Aorta (tissue), 5 donors: ENCODE measurements around the gene PTRHD1. TPM values are rescaled to one million over a fixed set of nuclear protein-coding genes. Genes with fewer than 3 reads are reported as not detected.
"Not testable (repeated sequence)": the region's sequence is repeated elsewhere in the genome, so short reads cannot be mapped to it uniquely, and the experiment has no call there.

Experiments used
- ATAC-seq: fragments of 200-7000 bp; cut with Tn5 transposase; one replicate; pipeline ENCODE4 v1.9.1; 2022; ENCODE audit warnings: moderate library complexity; ENCODE audit not compliant: low FRiP score
- DNase-seq, 2 donors: peaks; one replicate each; pipeline ENCODE4 v3.0.0-alpha.2; 2020
- H3K27ac ChIP-seq, 2 donors: one replicate each; pipeline ENCODE4 v1.5.1; 2013; ENCODE audit warnings: low read length in 2 of 2, mild to moderate bottlenecking in 2 of 2, moderate library complexity in 2 of 2, control low read depth in 1 of 2, inconsistent platforms in 1 of 2, low read depth in 1 of 2
- H3K27me3 ChIP-seq, 2 donors: one replicate each; pipeline ENCODE4 v1.6.1; 2013; ENCODE audit warnings: control low read depth in 1 of 2, low read length in 1 of 2, mild to moderate bottlenecking in 1 of 2, moderate library complexity in 1 of 2; ENCODE audit not compliant: insufficient read depth in 2 of 2, control insufficient read depth in 1 of 2
- H3K36me3 ChIP-seq, 2 donors: one replicate each; pipeline ENCODE4 v1.6.1; 2013; ENCODE audit warnings: control low read depth in 1 of 2, low read length in 1 of 2, mild to moderate bottlenecking in 1 of 2; ENCODE audit not compliant: insufficient read depth in 2 of 2, control insufficient read depth in 1 of 2
- H3K4me1 ChIP-seq, 2 donors: one replicate each; pipeline ENCODE4 v1.6.1; 2013; ENCODE audit warnings: low read length in 2 of 2, control low read depth in 1 of 2, mild to moderate bottlenecking in 1 of 2, moderate library complexity in 1 of 2; ENCODE audit not compliant: insufficient read depth in 2 of 2, control insufficient read depth in 1 of 2
- H3K4me3 ChIP-seq, 2 donors: one replicate each; pipeline ENCODE4 v1.5.1; 2013; ENCODE audit warnings: low read length in 2 of 2, control low read depth in 1 of 2, mild to moderate bottlenecking in 1 of 2
- H3K9me3 ChIP-seq: one replicate; pipeline ENCODE4 v1.6.1; 2013; ENCODE audit warnings: mild to moderate bottlenecking, low read length; ENCODE audit not compliant: control insufficient read depth
- WGBS, 2 donors: extraction: QIAGEN DNeasy Blood & Tissue Kit; methylation state at CpG; one replicate each; pipeline ENCODE4 v1.1.7; 2013; 5-methylcytosine and 5-hydroxymethylcytosine counted together
- intact Hi-C, 2 donors: fragments of 100-400 bp; cut with DNase I; formaldehyde crosslinking; loops; one replicate each; pipeline versions ENCODE4 v1.14.2 to v1.15.0; 2022
- polyA plus RNA-seq, 2 donors: library from polyadenylated mRNA; stranded (reverse); fragments of 200-250 nt; gene quantifications; one replicate each; pipeline ENCODE4 v1.2.3, GENCODE V29; 2013
- total RNA-seq, 2 donors: library from RNA; stranded (reverse); fragmentation: NEBNext Ultra II Directional; extraction: Animal tissue kit (Norgen Biotek cat#: 25700); gene quantifications; one replicate each; pipeline ENCODE4 v1.2.1, GENCODE V29; 2021
- donor health status: healthy with polysubstance abuse.
- donor health status: Bipolar disorder and iron deficiency.
- donor health status: DM: no; HTN: no; CAD: no.
- donor health status: DM: no; HTN: no; CAD: no.
- donor health status: DM: yes; HTN: yes; CAD: no.

PTRHD1 gene
- total and polyA plus RNA-seq, 4 donors, result 8.5 to 19.2 (median 17.3) TPM

DNA sequence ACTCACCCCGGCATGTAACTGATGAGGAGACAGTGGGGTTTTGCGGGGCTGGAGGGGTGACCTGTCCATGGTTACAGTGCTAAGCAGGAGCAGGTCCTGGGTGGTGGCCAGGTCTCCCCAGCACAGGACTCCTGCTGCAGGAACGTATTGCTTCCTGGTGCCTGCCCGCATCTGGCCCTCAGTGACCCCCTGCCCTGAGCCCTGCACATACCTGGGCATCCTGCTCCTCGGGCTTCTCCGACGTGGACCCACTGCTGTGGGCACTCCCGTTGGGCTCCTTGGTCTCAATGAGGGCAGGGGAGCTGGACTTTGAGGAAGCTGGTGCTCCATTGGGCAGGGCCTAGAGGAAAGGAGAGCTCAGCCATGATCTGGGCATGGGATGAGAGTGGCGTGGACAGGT is 43.5 kb upstream of the PTRHD1 start:
- DNase-seq (peak in 1 of 2 donors; percentile 67), ATAC-seq (no peak)
- H3K4me3 ChIP-seq, result no peak overlapping the region
- no peaks in the 10 kb centered on the region for H3K27me3 ChIP-seq
- H3K9me3 ChIP-seq, result no peaks in the 10 kb centered on the region
- H3K4me1 ChIP-seq, result no peaks in the 10 kb centered on the region
- H3K36me3 ChIP-seq, result peaks cover 0 to 1% of the 10 kb centered on the region in 2 donors
- H3K27ac ChIP-seq, result no peak overlapping the region
- 92 to 93% methylated on average over 9 of the region's 9 CpGs for WGBS, 2 donors
- intact Hi-C loops, result no loop called here

DNA sequence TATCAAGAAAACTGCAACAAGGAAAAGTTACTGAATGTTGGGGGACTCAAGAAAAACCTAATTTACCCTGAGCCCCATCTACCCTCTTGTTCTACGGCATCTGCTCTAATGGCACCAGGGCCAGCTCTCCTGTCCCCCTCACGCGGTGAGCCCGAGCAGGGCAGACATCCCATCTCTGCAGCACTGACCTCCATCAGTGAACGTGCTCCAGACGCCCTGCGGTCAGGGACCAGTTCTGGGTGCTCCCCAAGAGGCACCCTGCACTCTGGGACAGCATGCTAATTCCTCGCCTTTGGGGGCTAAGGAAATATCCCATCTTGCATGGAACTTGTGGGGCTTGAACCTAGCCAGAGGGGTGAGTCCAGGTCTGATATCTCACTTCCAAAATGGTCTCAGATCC is 43.0 kb upstream of the PTRHD1 start:
- peaks cover 0 to 1% of the 10 kb centered on the region in 2 donors for H3K36me3 ChIP-seq
- intact Hi-C loops, result no loop called here

DNA sequence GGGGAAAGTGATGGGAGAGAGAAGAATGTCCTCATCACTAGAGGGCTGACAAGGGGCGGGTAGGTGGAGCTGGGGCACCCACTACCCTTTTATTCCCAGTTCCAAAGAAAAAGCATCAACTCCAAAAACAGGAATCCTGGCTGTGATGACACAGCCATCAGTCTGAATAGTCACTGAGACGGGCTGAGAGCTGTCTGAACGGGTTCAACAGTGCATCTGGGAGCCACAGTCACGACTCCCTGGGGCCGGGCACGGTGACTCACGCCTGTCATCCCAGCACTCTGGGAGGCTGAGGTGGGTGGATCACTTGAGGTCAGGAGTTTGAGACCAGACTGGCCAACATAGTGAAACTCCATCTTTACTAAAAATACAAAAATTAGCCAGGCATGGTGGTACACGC is 42.2 kb upstream of the PTRHD1 start:
- ATAC-seq, intact Hi-C loops, H3K9me3 ChIP-seq, H3K27ac ChIP-seq, H3K4me1 ChIP-seq, H3K27me3 ChIP-seq, H3K36me3 ChIP-seq, H3K4me3 ChIP-seq: not testable (repeated sequence)
- 90% methylated on average over 8 of the region's 8 CpGs for WGBS, 2 donors
- peak in 1 of 2 donors; percentile 66 for DNase-seq

More for the DNA sequence above, 43.0 kb upstream of the PTRHD1 start:
- Histone ChIP-seq H3K4me3 (no peak overlapping the region), H3K27ac (no peak overlapping the region), H3K4me1 (no peaks in the 10 kb centered on the region), H3K9me3 (no peaks in the 10 kb centered on the region), H3K27me3 (no peaks in the 10 kb centered on the region)
- 95 to 96% methylated on average over 8 of the region's 8 CpGs for WGBS, 2 donors
- no peak for ATAC-seq
- DNase-seq, result peak in 1 of 2 donors; percentile 49

DNA sequence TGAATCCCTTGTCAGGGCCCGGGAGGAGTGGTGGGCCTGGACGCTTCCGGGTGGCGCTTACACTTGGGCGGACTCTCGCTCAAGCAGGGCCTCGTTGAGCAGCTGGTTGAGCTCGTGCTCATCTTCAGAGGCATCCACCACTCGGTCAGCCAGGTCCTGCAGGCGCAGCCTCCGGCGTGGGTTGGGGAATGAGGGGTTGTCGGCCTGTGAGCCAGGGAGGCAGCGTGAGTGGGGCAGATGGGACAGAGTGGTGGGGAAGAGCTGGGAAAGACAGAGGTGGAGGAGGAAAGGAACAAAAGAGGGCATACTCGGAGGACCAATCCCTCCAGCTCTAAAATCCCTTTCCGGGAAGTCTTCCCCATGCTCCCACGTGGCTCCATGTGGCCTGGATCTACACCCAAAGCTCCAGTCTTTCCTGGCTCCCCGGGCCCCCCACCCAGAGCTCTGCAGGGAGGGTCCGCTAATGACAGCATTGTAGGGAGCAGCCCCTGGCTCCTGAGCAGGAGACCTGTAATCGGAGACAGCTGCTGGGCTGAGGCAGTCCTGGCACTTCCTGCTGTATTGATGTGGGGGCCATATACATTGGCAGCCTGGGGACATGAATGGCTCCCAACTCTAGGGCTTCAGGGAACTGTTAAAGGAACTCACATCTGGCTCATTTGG is 41.7 kb upstream of the PTRHD1 start:
- no peak overlapping the region for H3K27ac ChIP-seq

DNA sequence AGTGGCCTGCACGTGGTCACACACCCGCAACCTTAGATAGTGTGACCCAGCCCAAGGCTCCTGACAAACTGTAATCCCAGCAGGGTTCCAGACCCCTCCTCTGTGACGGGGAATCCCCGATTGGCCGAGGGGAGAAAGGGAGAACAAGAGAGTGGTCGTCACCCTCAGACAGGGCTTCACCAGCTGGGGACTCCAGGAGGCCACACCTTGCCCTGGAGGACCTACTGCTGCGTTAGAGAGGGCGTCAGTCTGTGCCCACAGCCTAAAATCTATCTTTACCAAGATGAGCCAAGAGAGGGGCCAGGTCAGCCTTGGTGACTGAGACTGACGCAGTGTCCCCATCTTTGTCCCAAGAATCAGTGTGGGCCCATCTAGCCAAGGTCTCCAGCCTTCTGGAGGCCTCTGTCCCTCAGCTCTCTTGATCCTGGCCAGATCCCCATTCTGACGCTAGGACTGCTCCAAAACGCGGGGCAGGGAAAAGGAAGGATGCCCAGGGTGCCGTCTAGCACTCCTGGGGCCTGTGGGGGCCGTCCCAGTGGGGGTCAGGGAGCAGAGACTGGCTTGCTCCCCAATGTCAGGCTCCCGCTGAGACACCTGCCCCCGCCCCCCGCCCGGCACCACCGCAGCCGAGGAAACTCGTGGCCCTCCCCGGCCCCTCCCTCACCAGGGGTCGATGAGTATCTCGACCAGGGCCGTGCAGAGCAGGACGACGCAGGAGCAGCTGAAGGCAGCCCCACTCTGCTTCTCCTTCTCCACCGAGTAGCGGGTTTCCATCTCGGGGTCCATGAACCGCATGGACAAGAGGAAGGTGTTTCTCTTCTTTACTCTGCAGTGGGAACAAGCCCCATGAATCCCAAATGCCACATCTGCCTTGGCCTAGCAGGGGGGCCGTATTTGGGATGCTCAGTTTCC is 40.9 kb upstream of the PTRHD1 start:
- intact Hi-C loops, result no loop called here
- whole genome bisulfite sequencing, 2 donors, result 92% methylated on average over 32 of the region's 32 CpGs
- no peak overlapping the region for H3K4me3 ChIP-seq
- H3K27me3 ChIP-seq, result no peaks in the 10 kb centered on the region
- no peaks in the 10 kb centered on the region for H3K4me1 ChIP-seq
- ATAC-seq, result no peak
- no peaks in the 10 kb centered on the region for H3K9me3 ChIP-seq
- H3K36me3 ChIP-seq, result peaks cover 0 to 1% of the 10 kb centered on the region in 2 donors
- DNase-seq, result peak in 1 of 2 donors; percentile 61
- H3K27ac ChIP-seq, result no peak overlapping the region

More for the DNA sequence above, 41.7 kb upstream of the PTRHD1 start:
- Histone ChIP-seq H3K36me3 (peaks cover 0 to 1% of the 10 kb centered on the region in 2 donors), H3K9me3 (no peaks in the 10 kb centered on the region), H3K4me3 (no peak overlapping the region), H3K4me1 (no peaks in the 10 kb centered on the region), H3K27me3 (no peaks in the 10 kb centered on the region)
- 93 to 96% methylated on average over 20 of the region's 20 CpGs for WGBS, 2 donors
- intact Hi-C loops, result no loop called here
- ATAC-seq, result no peak
- DNase-seq, result peak in 1 of 2 donors; percentile 65

DNA sequence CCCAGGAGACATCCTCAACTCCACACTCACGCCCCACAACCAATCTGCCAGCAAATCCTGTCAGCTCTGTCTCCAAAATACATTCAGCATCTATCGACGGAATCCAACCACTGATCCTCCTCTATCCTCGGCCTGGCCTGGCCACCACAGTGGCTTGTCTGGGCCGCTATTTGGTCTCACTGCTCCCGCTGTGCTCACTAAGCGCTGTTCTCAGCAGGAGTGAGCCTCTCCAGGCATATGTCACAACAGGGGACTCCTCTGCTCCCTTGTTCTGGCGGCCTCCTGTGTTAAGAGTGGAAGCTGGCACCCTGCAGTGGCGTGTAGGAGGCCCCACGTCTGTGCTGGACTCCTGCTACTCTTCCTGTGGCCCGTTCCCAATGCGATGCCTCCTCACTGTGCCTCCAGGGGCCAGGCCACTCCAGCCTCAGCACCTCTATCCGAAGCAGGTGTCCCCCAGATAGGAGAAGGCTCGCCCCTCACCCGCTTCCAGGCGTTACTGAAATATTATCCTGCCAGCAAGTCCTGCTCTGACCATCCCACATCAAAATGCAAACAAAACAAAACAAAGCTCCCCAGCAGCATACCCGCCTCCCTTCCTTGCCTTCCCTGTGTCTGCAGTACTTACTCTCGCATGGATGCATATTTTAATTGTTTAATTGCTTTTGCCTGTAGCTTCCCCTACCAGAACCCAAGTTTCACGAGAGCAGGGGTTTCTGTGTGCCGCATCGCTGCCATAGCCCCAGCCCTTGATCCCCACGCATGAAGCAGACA is 39.9 kb upstream of the PTRHD1 start:
- Histone ChIP-seq H3K4me3 (no peak overlapping the region), H3K4me1 (no peaks in the 10 kb centered on the region), H3K36me3 (peaks cover 0 to 1% of the 10 kb centered on the region in 2 donors), H3K27ac (no peak overlapping the region), H3K27me3 (no peaks in the 10 kb centered on the region), H3K9me3 (no peaks in the 10 kb centered on the region)
- intact Hi-C loops, result no loop called here
- 93 to 95% methylated on average over 22 of the region's 22 CpGs for WGBS, 2 donors
- no peak for ATAC-seq
- peak in 1 of 2 donors; percentile 68 for DNase-seq

DNA sequence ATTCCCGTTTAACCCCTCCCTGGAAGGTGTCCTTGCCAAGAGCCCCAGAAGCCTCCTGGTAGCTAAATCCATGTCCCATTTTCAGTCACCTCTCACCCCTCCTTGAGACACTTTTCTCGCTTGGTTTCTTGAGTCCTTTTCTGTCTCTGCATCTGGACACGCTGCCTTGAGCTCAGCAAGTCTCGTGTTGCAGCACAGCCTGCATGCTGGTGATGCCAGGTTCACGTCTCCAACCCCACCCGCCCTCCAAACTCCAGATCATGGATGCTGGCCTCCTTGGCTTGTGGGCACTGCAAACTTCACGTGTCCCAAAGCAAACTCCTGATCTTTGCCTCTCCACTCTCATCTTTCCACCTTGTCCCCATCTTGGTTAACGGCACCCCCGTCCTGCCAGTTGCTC is 39.3 kb upstream of the PTRHD1 start:
- peak in 1 of 2 donors; percentile 44 for DNase-seq
- Histone ChIP-seq H3K4me1 (no peaks in the 10 kb centered on the region), H3K36me3 (peaks cover 0 to 1% of the 10 kb centered on the region in 2 donors), H3K9me3 (no peaks in the 10 kb centered on the region), H3K4me3 (no peak overlapping the region), H3K27me3 (no peaks in the 10 kb centered on the region), H3K27ac (no peak overlapping the region)
- no peak for ATAC-seq
- WGBS, 2 donors, result 72 to 73% methylated on average over 9 of the region's 9 CpGs
- intact Hi-C loops, result no loop called here

DNA sequence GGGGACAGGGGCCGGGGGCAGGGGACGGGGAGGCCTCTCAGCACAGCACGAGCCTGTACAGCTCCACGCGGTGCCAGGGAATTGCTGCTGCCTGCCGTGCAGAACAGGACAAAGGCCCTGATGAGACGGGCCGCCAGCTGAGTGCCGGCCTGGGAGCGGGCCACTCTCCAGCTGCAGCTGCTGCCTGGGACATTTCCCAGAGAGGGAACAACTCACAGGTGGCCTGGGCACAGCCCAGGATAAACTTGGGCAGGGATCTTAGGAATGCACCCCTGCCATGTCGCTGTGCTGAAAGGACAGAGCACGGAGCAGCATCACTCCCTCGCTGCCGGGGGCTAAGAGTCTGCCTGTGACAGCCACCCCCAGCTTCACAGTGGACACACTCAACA is 38.9 kb upstream of the PTRHD1 start:
- no peak overlapping the region for H3K4me3 ChIP-seq
- H3K4me1 ChIP-seq, result no peaks in the 10 kb centered on the region
- no peaks in the 10 kb centered on the region for H3K9me3 ChIP-seq
- no peaks in the 10 kb centered on the region for H3K27me3 ChIP-seq
- 26 to 27% methylated on average over 12 to 14 of the region's 14 CpGs for WGBS, 2 donors
- no peak overlapping the region for H3K27ac ChIP-seq
- ATAC-seq (no peak), DNase-seq (peak in 1 of 2 donors; percentile 60)
- peaks cover 0 to 1% of the 10 kb centered on the region in 2 donors for H3K36me3 ChIP-seq
- intact Hi-C loops, result no loop called here
